K562 (cell line): ENCODE data around the gene CDCP1. TPM values are rescaled to one million over a fixed set of nuclear protein-coding genes. Genes with fewer than 3 reads are reported as not detected.

Experiments used
- ILF3 ChIP-seq: fragments of 450-650 bp; IDR thresholded peaks from 2 replicates; pipeline ENCODE4 v1.6.1; 2018; ENCODE audit warnings: antibody characterized with exemption, mild to moderate bottlenecking, moderate library complexity, borderline replicate concordance
- MLLT1 ChIP-seq, 2 experiments: fragments of 450-650 bp; IDR thresholded peaks; 2 replicates each; pipeline ENCODE4 v1.6.1; 2016
- POLR2B ChIP-seq: fragments of 450-650 bp; IDR thresholded peaks from 2 replicates; pipeline ENCODE4 v1.6.1; 2018; ENCODE audit warnings: low read depth; ENCODE audit not compliant: partially characterized antibody
- PTBP1 ChIP-seq: fragments of 200-400 bp; formaldehyde crosslinking; IDR thresholded peaks from 2 replicates; pipeline ENCODE4 v1.6.1; 2017; ENCODE audit warnings: low read depth, low read length
- SOX6 ChIP-seq: fragments of 450-650 bp; IDR thresholded peaks from 2 replicates; pipeline ENCODE4 v1.6.1; 2014; ENCODE audit warnings: mild to moderate bottlenecking
- THAP12 ChIP-seq: fragments of 250-450 bp; sonication (Bioruptor Pico); IDR thresholded peaks from 2 replicates; pipeline ENCODE4 v1.9.0; 2021; ENCODE audit warnings: mild to moderate bottlenecking, inconsistent platforms
- USF2 ChIP-seq: sonication (generic); formaldehyde crosslinking; IDR thresholded peaks from 2 replicates; pipeline ENCODE4 v1.5.0; 2020; ENCODE audit warnings: missing genetic modification reagents
- ZBTB2 ChIP-seq: fragments of 450-650 bp; IDR thresholded peaks from 2 replicates; pipeline ENCODE4 v1.6.1; 2016; ENCODE audit warnings: antibody characterized with exemption
- ZBTB43 ChIP-seq: sonication (generic); formaldehyde crosslinking; IDR thresholded peaks from 2 replicates; pipeline ENCODE4 v1.8.0; 2023; ENCODE audit warnings: mild to moderate bottlenecking, missing genetic modification reagents
- ZBTB49 ChIP-seq: sonication (generic); formaldehyde crosslinking; IDR thresholded peaks from 2 replicates; pipeline ENCODE4 v1.8.0; 2022; ENCODE audit warnings: missing genetic modification reagents, mild to moderate bottlenecking, borderline replicate concordance
- ZNF175 ChIP-seq: fragments of 200-800 bp; sonication (Bioruptor generic); IDR thresholded peaks from 2 replicates; pipeline ENCODE4 v1.6.1; 2016; ENCODE audit warnings: low read depth, mild to moderate bottlenecking, missing genetic modification characterization, missing compliant biosample characterization
- ZNF696 ChIP-seq: fragments of 250-450 bp; sonication (Bioruptor Pico); conservative IDR thresholded peaks from 2 replicates; pipeline ENCODE4 v1.4.0; 2020; ENCODE audit warnings: mild to moderate bottlenecking, moderate library complexity
- polyA plus RNA-seq, 8 experiments: library from polyadenylated mRNA; depleted of rRNA in 4 of 8; stranded (reverse) in 5 of 8; unstranded in 3 of 8; fragments of >200 nt; fragmentation: Nextera tagmentation in 2 of 8; fragmentation: Illumina TruSeq in 1 of 8; extraction: Ambion mirVana in 2 of 8; extraction: Trizol in 1 of 8; gene quantifications; 2 replicates each; pipeline versions ENCODE4 v1.2.1 to v1.2.3, GENCODE V29; 2011 to 2014; ENCODE audit warnings: inconsistent platforms in 1 of 8, missing spikeins in 1 of 8
- total RNA-seq, 7 experiments: library from RNA; depleted of rRNA in 6 of 7; stranded (reverse); fragments of >200 nt in 6 of 7; fragmentation: Illumina TruSeq in 2 of 7; extraction: Trizol in 2 of 7; gene quantifications; 2 replicates each; pipeline versions ENCODE4 v1.2.1 to v1.2.3, GENCODE V29; 2011 to 2021; ENCODE audit warnings: low replicate concordance in 1 of 7

CDCP1 gene
- total and polyA plus RNA-seq, 9 of the 15 experiments (the other 6 are each of a cell fraction or from before 2014, with no cell fraction given): 3.9 to 16.4 (median 5.2) TPM

GRCh38 chr3:45100981-45101407 is 45.2 kb downstream of the CDCP1 start (continued):
- TF ChIP-seq USF2 (CRISPR knock-in tag) (peak; percentile 43; the same call in 1 of the 2 replicates), SOX6 (no peak), ILF3 (no peak), THAP12 (CRISPR knock-in tag) (no peak), ZNF175 (CRISPR knock-in tag) (no peak), POLR2B (no peak), ZNF696 (no peak), ZBTB49 (no peak), ZBTB2 (no peak), MLLT1 (IDR thresholded peaks at IDR 0.05) (no peak), PTBP1 (no peak), ZBTB43 (CRISPR knock-in tag) (no peak)
